ENCODE data around the gene MAP7.

DNA sequence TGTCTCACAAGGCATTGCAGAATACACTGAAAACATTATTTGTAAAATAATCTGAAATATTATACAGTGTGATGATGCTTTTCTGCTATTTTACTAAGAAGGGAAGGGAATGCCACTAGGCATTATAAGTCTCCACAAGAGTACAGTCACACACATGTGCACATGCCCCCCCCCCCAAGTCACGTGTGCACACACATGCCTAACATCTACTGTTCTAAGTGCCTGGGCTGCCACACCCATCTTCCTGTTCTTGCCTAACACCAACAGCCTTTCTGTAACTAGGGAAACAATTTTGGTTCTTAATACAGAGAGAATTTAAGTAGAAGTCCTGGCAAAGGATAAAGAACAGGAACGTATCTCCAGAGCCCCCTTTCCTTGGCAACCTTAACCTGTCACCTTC lies 202.4 kb downstream of the MAP7 start:
- TF ChIP-seq EP300 (IDR thresholded peaks at IDR 0.05) (no peak), POLR2A (IDR thresholded peaks at IDR 0.05) (no peak)
- TF ChIP-seq, protein P1, sequence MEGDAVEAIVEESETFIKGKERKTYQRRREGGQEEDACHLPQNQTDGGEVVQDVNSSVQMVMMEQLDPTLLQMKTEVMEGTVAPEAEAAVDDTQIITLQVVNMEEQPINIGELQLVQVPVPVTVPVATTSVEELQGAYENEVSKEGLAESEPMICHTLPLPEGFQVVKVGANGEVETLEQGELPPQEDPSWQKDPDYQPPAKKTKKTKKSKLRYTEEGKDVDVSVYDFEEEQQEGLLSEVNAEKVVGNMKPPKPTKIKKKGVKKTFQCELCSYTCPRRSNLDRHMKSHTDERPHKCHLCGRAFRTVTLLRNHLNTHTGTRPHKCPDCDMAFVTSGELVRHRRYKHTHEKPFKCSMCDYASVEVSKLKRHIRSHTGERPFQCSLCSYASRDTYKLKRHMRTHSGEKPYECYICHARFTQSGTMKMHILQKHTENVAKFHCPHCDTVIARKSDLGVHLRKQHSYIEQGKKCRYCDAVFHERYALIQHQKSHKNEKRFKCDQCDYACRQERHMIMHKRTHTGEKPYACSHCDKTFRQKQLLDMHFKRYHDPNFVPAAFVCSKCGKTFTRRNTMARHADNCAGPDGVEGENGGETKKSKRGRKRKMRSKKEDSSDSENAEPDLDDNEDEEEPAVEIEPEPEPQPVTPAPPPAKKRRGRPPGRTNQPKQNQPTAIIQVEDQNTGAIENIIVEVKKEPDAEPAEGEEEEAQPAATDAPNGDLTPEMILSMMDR (IDR thresholded peaks at IDR 0.05) = no peak
